ENCODE data around the gene CEACAM5. TPM values are rescaled to one million over a fixed set of nuclear protein-coding genes. Genes with fewer than 3 reads are reported as not detected.
"Not testable (repeated sequence)": the region's sequence is repeated elsewhere in the genome, so short reads cannot be mapped to it uniquely, and the experiment has no call there.

CEACAM5 gene
- total RNA-seq, 1 donor from 2014 or later, result not detected

- H3K36me3 ChIP-seq (ENCODE audit: control insufficient read depth, insufficient read depth, low read length), result no peaks in the 10 kb centered on the region
These were observed 50.4 kb downstream of the CEACAM5 start for GRCh38 chr19:41758846-41759245.

DNA sequence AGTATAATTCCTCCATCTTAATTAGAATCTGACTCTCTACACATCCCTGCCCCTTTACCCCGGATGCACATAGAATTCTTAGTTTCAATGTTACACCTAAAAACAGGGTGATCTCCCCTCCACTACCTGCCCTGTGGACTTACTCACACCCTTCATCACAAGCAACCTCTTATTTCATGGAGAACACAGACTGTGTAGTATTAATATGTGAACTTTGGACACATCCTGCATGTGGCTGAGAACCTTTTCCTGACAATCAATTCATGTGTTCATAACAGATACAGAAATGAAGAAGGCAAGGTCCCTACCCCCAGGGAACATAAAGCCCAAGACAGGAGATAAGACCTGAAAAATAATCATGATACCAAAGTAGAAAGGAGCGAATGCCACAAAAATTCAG, 58.7 kb downstream of the CEACAM5 start:
- no peaks in the 10 kb centered on the region for H3K27me3 ChIP-seq (ENCODE audit: control insufficient read depth, insufficient read depth, low read length)
- DNase-seq (ENCODE audit: low read depth), result no peak
- H3K36me3 ChIP-seq (ENCODE audit: control insufficient read depth, insufficient read depth, low read length), result no peaks in the 10 kb centered on the region
- TF ChIP-seq CTCF (IDR thresholded peaks at IDR 0.05; ENCODE audit: insufficient read depth, low read length, poor library complexity, severe bottlenecking), result no peak
- H3K4me3 ChIP-seq (ENCODE audit: low read depth, low read length), result no peak overlapping the region

More at GRCh38 chr19:41758846-41759245, 50.4 kb downstream of the CEACAM5 start:
- no peak for DNase-seq (ENCODE audit: low read depth)
- no peak for TF ChIP-seq CTCF (IDR thresholded peaks at IDR 0.05; ENCODE audit: insufficient read depth, low read length, poor library complexity, severe bottlenecking)
- no peaks in the 10 kb centered on the region for H3K27me3 ChIP-seq (ENCODE audit: control insufficient read depth, insufficient read depth, low read length)
- no peak overlapping the region for H3K4me3 ChIP-seq (ENCODE audit: low read depth, low read length)

DNA sequence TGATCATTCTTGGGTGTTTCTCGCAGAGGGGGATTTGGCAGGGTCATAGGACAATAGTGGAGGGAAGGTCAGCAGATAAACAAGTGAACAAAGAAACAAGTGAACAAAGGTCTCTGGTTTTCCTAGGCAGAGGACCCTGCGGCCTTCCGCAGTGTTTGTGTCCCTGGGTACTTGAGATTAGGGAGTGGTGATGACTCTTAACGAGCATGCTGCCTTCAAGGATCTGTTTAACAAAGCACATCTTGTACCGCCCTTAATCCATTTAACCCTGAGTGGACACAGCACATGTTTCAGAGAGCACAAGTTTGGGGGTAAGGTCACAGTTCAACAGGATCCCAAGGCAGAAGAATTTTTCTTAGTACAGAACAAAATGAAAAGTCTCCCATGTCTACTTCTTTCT, 59.7 kb downstream of the CEACAM5 start:
- not testable (repeated sequence) for DNase-seq (ENCODE audit: low read depth); H3K36me3 ChIP-seq (ENCODE audit: control insufficient read depth, insufficient read depth, low read length); H3K27me3 ChIP-seq (ENCODE audit: control insufficient read depth, insufficient read depth, low read length); H3K4me3 ChIP-seq (ENCODE audit: low read depth, low read length)

- no peak for DNase-seq (ENCODE audit: low read depth)
- Histone ChIP-seq H3K27me3 (ENCODE audit: control insufficient read depth, insufficient read depth, low read length) (no peaks in the 10 kb centered on the region), H3K4me3 (ENCODE audit: low read depth, low read length) (no peak overlapping the region), H3K36me3 (ENCODE audit: control insufficient read depth, insufficient read depth, low read length) (no peaks in the 10 kb centered on the region)
- TF ChIP-seq CTCF (IDR thresholded peaks at IDR 0.05; ENCODE audit: insufficient read depth, low read length, poor library complexity, severe bottlenecking), result no peak
These were observed 61.2 kb downstream of the CEACAM5 start for GRCh38 chr19:41769608-41770007.

- no peaks in the 10 kb centered on the region for H3K36me3 ChIP-seq (ENCODE audit: control insufficient read depth, insufficient read depth, low read length)
- DNase-seq (ENCODE audit: low read depth), result no peak
- no peaks in the 10 kb centered on the region for H3K27me3 ChIP-seq (ENCODE audit: control insufficient read depth, insufficient read depth, low read length)
- no peak overlapping the region for H3K4me3 ChIP-seq (ENCODE audit: low read depth, low read length)
- TF ChIP-seq CTCF (IDR thresholded peaks at IDR 0.05; ENCODE audit: insufficient read depth, low read length, poor library complexity, severe bottlenecking), result no peak
These were observed 63.0 kb downstream of the CEACAM5 start for GRCh38 chr19:41771410-41771809.

GRCh38 chr19:41774515-41774980, 66.1 kb downstream of the CEACAM5 start:
- no peaks in the 10 kb centered on the region for H3K36me3 ChIP-seq (ENCODE audit: control insufficient read depth, insufficient read depth, low read length)
- no peak overlapping the region for H3K4me3 ChIP-seq (ENCODE audit: low read depth, low read length)
- no peaks in the 10 kb centered on the region for H3K27me3 ChIP-seq (ENCODE audit: control insufficient read depth, insufficient read depth, low read length)
- DNase-seq (ENCODE audit: low read depth), result peak; percentile 10
- TF ChIP-seq CTCF (IDR thresholded peaks at IDR 0.05; ENCODE audit: insufficient read depth, low read length, poor library complexity, severe bottlenecking), result no peak

Data from kidney epithelial cell (primary cell).